ENCODE data around the gene NELFCD. TPM values are rescaled to one million over a fixed set of nuclear protein-coding genes. Genes with fewer than 3 reads are reported as not detected.

The NELFCD gene
- polyA plus RNA-seq, 1 of the 3 experiments (the other 2 are of a cell fraction): 90.0 TPM

GRCh38 chr20:58994390-58995159, 13.5 kb downstream of the NELFCD start (continued):
- TF ChIP-seq RFX5 (IDR thresholded peaks at IDR 0.05; ENCODE audit: low read length) (no peak), EZH2phosphoT487 (IDR thresholded peaks at IDR 0.05; ENCODE audit: borderline replicate concordance, low read depth) (no peak), NFIC (IDR thresholded peaks at IDR 0.05; ENCODE audit: borderline replicate concordance) (no peak)

- no peak for TF ChIP-seq CHD2 (IDR thresholded peaks at IDR 0.05; ENCODE audit: low read length, partially characterized antibody)
- TF ChIP-seq IRF3 (IDR thresholded peaks at IDR 0.05; ENCODE audit: low read depth, low read length): no peak
- TF ChIP-seq SMC3 (IDR thresholded peaks at IDR 0.05; ENCODE audit: low read depth, low read length): no peak
- no peak for TF ChIP-seq EZH2phosphoT487 (IDR thresholded peaks at IDR 0.05; ENCODE audit: borderline replicate concordance, low read depth)
- no peak for TF ChIP-seq USF1 (IDR thresholded peaks at IDR 0.05; ENCODE audit: borderline replicate concordance, low read depth)
- TF ChIP-seq TCF12 (IDR thresholded peaks at IDR 0.05): no peak
- no peak for TF ChIP-seq ELF1 (IDR thresholded peaks at IDR 0.05)
- TF ChIP-seq GATA2 (CRISPR knock-in tag; IDR thresholded peaks at IDR 0.05): no peak
- TF ChIP-seq RFX5 (IDR thresholded peaks at IDR 0.05; ENCODE audit: low read length): no peak
- no peak for TF ChIP-seq RXRA (IDR thresholded peaks at IDR 0.05; ENCODE audit: borderline replicate concordance, low read depth)
- no peak for TF ChIP-seq POLR2AphosphoS5 (IDR thresholded peaks at IDR 0.05; ENCODE audit: low read depth, low read length)
- no peak for TF ChIP-seq RAD21 (IDR thresholded peaks at IDR 0.05; ENCODE audit: low read length)
- no peak for TF ChIP-seq SIN3A (IDR thresholded peaks at IDR 0.05; ENCODE audit: borderline replicate concordance, low read depth, low read length)
- no peak for TF ChIP-seq USF2 (IDR thresholded peaks at IDR 0.05; ENCODE audit: borderline replicate concordance, low read depth, low read length)
- TF ChIP-seq EP300 (IDR thresholded peaks at IDR 0.05; ENCODE audit: borderline replicate concordance in 1 of 2, low read depth in 1 of 2, low read length in 1 of 2): no peak
- TF ChIP-seq NFIC (IDR thresholded peaks at IDR 0.05; ENCODE audit: borderline replicate concordance): no peak
- TF ChIP-seq MAX (IDR thresholded peaks at IDR 0.05; ENCODE audit: low read depth): no peak
- Histone ChIP-seq H4K20me1 (ENCODE audit: insufficient read depth) (no peaks in the 10 kb centered on the region), H3K27me3 (ENCODE audit: insufficient read depth) (no peaks in the 10 kb centered on the region), H3K9ac (no peak overlapping the region), H3K9me2 (no peaks in the 10 kb centered on the region), H3K79me2 (ENCODE audit: insufficient read depth) (no peaks in the 10 kb centered on the region), H3K4me1 (ENCODE audit: control insufficient read depth in 1 of 2, insufficient read depth in 2 of 2, low read depth in 1 of 2, low read length in 1 of 2) (no peaks in the 10 kb centered on the region; a peak in 1 of 4 replicates), H3K4me2 (no peak overlapping the region), H3K27ac (ENCODE audit: low read depth in 2 of 2, low read length in 1 of 2) (no peak overlapping the region), H2AFZ (ENCODE audit: low read depth) (no peak overlapping the region), H3K9me3 (no peaks in the 10 kb centered on the region), H3K36me3 (replicated peaks in 1 of 2; ENCODE audit: control insufficient read depth in 1 of 2, insufficient read depth in 2 of 2, low read length in 1 of 2) (peaks cover 29 to 46% of the 10 kb centered on the region in 2 experiments), H3K4me3 (ENCODE audit: low read depth in 2 of 2, low read length in 1 of 2) (no peak overlapping the region), H3F3A (replicated peaks; ENCODE audit: insufficient read depth) (no peaks in the 10 kb centered on the region)
- no peak for DNase-seq
- POLR2A ChIA-PET: no interaction called here
- WGBS (ENCODE audit: low lambda C conversion rate): 92% methylated on average over 18 of the region's 18 CpGs
- CTCF ChIA-PET: interaction anchor here (1.5 kb wide), 1 partner anchor 13 kb away, joined by 5 read pairs; no protein-coding TSS in a partner anchor
These were observed 14.6 kb downstream of the NELFCD start for GRCh38 chr20:58995461-58996225.

All from SK-N-SH (cell line).